IPS-11a (cell line): ENCODE measurements around the gene SETD5.

Source experiments
- H3K4me3 ChIP-seq: one replicate; pipeline ENCODE4 v1.5.1; 2013; ENCODE audit warnings: low read depth, low read length, control low read depth

SETD5 gene

DNA sequence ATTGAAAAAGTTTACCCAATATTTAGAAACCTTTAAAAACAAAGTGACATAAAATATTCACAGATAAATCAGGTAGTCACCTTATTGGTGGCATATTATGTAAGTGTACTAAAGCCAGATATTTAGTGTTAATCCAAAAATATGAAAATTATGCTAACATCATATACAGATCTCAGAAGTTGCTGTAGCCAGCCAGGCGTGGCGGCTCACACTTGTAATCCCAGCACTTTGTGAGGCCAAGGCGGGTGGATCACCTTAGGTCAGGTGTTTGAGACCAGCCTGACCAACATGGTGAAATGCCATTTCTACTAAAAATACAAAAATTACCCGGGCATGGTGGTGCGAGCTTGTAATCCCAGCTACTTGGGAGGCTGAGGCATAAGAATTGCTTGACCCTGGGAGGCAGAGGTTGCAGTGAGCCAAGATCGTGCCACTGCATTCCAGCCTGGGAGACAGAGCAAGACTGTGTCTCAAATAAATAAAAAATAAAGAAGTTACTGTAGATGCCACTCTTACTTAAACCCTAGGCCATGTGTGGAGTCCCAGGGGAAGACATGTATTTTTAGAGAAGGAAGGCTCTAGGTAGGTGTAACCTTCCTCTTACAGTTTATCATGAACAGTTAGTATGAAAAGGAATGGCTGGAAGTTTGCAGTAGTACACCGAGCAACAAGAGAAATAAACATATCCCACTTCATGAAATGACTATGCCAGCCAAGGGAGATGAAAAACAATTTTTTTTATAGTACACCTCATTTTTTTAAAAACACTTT lies 9.6 kb downstream of the SETD5 start:
- H3K4me3 ChIP-seq: no peak overlapping the region

DNA sequence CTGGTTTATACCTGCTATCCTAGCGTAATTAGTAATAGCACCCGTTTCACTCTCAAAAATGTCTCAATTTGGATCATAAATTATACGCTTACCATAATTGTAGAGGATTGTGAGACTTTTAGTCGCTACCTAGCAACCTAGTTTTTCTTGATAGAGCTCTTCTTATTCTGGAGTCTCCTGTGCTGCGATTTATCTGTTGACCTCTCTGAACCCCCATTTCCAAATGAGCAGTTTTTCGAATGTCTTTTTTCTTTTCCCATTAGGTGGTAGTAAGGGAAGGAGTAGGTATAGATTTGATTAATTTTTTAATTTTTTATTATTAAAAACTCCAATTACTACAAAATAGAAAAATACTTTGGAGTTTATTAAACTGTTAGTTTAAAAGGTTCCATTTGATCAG lies 10.6 kb downstream of the SETD5 start:
- H3K4me3 ChIP-seq: no peak overlapping the region

GRCh38 chr3:9408546-9408945 lies 11.1 kb downstream of the SETD5 start:
- H3K4me3 ChIP-seq: no peak overlapping the region

DNA sequence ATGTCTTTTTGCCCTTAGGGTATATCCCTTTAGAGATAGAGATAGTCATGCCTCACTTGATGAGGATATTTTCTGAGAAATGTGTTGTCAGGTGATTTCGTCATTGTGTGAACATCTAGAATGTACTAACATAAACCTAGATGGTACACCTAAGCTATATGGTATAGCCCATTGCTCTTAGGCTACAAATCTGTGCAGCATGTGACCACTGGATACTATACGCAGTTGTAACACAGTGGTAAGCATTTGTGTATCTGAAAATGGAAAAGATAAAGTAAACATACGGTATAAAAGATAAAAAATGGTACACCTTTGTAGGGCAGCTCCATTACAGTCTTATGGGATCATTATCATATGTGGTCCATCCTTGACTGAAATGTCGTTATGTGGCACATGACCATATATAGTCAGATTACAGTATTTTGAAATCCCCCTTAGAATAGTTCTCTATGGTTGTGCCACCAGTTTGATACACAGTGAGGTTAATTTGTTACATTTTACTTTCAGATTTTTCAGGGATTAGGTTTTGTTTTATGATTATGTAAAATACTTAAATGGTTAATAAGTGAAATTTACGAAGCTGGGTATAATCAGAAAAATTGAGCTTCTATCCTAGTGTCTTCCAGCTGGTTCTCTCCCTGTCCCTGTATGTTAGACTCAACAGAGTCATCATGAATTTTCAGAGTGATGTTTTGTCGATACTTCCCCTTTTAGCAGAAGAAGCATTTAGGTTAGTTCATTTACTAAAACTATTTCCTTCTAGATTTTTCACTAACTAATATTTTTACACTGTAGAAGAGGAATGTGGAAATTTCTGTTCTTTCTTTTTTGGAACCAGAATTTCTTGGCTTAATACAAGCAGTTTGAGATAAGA lies 12.8 kb downstream of the SETD5 start:
- no peak overlapping the region for H3K4me3 ChIP-seq

DNA sequence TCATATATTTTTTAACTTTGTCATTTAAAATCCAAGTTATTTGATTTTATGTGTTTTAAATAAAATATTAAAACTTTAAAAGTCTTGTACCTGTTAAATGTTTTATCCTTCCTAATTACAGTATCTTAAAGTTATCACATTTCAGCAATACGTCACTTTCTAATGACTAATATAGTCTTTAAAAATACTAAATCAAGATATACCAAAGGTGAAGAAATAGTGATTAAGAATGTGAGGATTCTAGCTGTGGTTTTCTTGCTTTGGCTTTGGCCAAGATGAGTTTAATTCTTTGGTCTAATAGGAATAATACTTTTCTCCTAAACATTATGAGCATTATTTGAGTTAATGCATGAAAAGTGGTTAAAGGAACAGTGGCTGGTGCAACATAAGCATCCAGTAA lies 13.9 kb downstream of the SETD5 start:
- H3K4me3 ChIP-seq: no peak overlapping the region

DNA sequence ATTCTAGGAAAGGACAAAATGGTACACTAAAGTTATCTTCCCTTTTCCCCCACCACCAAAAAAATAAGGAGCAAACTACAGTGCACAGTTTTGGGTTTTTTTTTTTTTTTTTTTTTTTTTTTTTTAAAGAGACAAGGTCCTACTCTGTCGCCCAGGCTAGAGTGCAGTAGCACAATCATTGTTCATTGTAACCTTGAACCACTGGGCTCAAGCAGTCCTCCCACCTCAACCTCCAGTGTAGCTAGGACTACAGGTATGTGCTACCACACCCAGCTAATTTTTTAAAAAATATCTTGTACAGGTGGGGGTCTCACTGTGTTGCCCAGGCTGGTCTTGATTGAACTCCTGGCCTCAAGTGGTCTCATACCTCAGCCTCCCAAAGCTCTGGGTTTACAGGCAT lies 14.9 kb downstream of the SETD5 start:
- no peak overlapping the region for H3K4me3 ChIP-seq

- no peak overlapping the region for H3K4me3 ChIP-seq
These were observed 17.4 kb downstream of the SETD5 start for GRCh38 chr3:9414826-9415225.

DNA sequence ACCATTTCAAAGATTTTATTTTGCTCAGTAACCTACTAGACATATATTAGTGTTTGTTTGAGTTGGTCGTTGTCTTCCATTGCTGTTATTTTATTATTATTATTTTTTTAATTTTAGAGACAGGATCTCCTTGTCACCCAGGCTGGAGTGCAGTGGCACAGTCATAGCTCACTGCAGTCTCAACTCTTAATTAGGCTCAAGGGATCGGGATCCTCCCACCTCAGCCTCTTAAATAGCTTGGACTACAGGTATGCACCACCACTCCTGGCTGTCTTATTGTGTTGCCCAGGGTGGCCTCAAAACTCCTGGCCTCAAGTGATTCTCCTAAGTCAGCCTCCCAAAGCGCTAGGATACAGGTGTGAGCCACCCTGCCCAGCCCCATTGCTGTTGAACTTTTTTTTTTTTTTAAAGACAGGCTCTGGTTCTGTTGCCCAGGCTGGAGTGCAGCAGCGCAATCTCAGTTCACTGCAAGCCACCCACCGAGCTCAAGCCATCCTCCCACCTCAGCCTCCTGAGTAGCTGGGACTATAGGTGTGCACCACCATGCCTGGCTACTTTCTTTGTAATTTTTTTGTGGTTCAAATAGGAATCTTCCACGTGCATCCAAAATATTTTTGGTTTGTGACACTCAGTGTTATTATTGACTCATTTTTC lies 18.2 kb downstream of the SETD5 start:
- no peak overlapping the region for H3K4me3 ChIP-seq

DNA sequence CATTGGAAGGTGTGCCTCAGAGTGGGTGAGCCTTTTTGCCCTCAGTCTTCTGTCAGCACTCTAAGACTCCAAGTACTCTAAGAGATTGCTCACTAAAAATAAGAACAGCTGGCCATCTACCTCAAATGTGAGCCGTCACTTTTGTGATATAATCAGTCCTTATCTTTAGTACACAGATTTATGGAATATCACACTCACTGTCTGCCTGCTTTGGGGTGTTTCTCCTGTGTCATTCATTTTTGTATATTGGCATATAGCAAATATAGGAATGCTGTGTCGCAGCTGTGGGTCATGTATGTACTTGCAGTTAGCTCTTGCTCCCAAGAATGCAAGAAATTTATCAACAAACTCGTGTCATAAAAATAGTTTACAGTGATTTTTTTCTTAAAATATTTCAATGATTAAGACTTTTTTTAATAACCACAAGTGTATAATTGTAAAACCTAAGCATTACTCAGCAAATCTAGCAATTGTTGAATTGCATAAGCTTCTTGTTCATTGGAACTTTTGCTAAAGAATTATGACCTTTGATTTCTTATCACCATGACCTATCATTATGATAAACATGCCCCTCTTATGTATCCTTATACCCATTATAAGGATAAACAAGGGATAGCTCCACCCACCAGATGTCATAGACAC lies 18.8 kb downstream of the SETD5 start:
- no peak overlapping the region for H3K4me3 ChIP-seq

DNA sequence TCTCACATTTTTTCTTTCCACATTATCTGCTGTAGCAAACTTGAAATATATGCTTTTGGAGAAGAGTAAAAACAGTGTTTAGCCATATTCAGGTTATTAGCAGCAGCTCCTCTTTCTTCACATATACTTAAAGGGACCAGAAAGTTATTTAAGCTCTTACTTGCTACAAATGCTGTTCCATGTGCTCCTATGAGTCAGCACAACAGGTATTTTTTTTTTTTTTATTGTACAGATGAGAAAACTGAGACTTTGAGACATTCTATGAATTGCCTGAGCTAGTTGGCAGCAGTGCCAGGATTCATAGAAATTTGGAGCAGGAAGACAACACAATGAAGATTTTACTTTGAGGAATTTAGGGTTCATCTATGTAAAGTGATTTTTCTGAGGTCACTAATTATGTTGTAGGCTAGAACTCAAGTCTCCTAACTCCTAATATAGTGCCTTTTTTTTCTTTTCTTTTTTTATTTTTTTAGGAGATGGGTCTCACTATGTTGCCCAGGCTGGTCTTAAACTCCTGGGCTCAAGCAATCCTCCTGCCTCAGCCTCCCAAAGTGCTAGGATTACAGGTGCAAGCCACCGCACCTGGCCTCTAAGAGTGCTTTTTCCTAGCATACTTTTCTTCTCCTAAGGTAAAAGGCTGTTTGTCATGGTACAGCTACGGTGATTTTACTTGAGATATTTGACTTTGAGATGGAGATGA lies 23.6 kb downstream of the SETD5 start:
- H3K4me3 ChIP-seq: no peak overlapping the region

- no peak overlapping the region for H3K4me3 ChIP-seq
These were observed 25.5 kb downstream of the SETD5 start for GRCh38 chr3:9422712-9423424.

GRCh38 chr3:9428411-9428810 lies 31.0 kb downstream of the SETD5 start:
- no peak overlapping the region for H3K4me3 ChIP-seq

DNA sequence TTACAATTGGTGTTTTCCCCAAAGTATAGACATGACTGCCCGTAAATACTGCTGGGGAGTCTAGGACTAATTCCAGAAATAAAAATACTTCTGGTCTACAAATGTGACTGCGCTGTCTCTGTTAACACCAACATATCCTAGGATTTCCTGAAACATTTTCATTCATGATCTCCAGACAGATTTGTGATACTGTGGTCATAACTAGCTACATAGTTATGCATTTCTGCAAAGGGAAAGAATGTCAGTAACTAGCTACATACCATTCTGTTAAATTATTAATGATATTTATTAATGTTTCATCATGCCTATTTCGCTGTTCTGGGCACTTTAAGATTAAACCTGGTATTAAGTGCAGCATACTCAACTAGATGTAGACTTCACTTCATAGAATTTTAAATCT lies 33.3 kb downstream of the SETD5 start:
- H3K4me3 ChIP-seq: no peak overlapping the region

DNA sequence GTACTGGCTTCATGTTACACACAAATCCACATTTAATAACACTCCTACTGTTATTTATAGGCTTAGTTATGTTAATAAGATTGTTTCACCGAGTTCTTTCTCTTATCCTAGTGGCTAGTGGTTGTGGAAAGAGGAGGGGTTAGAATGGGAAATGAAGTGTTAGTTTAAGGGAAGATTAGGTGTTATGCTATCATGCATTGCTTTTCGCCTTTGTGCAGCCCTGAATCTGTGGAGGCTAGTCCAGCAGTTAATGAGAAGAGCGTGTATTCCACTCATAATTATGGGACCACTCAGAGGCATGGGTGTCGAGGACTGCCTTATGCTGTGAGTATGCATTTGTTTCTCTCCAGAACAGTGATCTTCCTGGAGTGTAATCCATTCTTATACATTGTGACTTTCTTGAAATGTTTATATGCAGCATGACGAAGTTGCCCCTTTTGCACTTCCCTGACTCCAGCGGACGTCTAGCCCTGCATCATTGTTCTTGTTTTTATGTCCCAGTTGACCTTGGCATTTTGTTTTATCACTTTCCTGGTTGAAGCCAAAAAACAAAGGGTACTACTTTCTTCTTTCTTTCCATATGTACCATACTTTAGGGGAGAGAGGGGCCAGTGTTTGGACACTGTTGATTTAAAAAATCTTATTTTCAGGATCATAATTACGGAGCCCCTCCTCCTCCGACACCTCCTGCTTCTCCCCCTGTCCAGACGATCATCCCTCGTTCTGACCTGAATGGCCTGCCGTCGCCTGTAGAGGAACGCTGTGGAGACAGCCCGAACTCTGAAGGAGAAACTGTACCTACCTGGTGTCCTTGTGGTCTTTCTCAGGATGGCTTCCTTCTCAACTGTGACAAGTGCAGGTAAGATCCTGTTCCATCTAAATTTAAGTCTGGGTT lies 36.5 kb downstream of the SETD5 start:
- no peak overlapping the region for H3K4me3 ChIP-seq

GRCh38 chr3:9435316-9435715 lies 37.9 kb downstream of the SETD5 start:
- no peak overlapping the region for H3K4me3 ChIP-seq

DNA sequence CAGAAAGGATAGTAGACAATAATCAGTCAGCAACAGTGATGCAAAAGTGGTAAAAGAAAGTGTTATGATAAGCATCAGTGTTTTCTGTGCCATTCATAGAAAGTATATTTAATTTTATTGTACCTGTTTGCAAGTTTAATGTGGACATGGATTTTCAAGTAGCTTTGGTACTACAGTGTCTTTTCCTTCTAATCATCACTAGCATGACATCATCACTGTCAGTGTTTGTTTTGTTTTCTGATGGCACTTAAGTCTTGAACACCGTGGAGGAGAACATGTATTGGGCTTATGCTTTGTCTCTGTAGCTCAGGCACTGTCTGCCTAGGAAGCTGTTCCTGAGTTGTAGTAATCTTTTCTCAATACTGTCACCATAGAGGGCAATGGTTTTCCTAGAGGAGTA lies 41.9 kb downstream of the SETD5 start:
- no peak overlapping the region for H3K4me3 ChIP-seq

- no peak overlapping the region for H3K4me3 ChIP-seq
These were observed 44.2 kb downstream of the SETD5 start for GRCh38 chr3:9441501-9442221.

DNA sequence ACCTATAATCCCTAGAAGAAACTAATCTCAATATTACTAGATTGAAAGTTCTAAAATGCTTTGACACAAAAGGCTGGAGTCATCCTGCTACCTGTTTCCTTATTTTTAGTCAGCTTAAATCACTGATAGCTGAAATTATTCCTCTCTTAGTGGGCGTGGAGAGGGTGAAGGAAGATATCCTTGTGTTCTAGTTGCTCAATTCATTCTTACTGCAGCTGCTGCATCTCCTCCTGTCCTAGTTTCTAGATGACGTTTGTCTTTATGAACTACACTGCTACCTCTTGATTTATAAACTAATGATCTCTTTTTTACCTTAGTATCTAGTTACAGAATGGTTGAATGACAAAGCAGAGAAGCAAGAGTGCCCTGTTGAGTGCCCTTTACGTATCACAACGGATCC lies 50.7 kb downstream of the SETD5 start:
- H3K4me3 ChIP-seq: no peak overlapping the region
